ENCODE measurements around the gene ART5.
A peak's percentile ranks its signal among the peaks of the same experiment; 100 is the strongest.
"Not testable (repeated sequence)": the region's sequence is repeated elsewhere in the genome, so short reads cannot be mapped to it uniquely, and the experiment has no call there.

The ART5 gene

GRCh38 chr11:3617990-3618389, 23.8 kb downstream of the ART5 start:
- DNase-seq (ENCODE audit: low read depth) = no peak

- no peak for DNase-seq (ENCODE audit: low read depth)
Measured at GRCh38 chr11:3616721-3617460, 24.9 kb downstream of the ART5 start.

GRCh38 chr11:3615998-3616397, 25.8 kb downstream of the ART5 start:
- no peak for DNase-seq (ENCODE audit: low read depth)

GRCh38 chr11:3614742-3615171, 27.0 kb downstream of the ART5 start:
- DNase-seq (ENCODE audit: low read depth) = peak; percentile 52

- no peak for DNase-seq (ENCODE audit: low read depth)
Measured at GRCh38 chr11:3613998-3614741, 27.6 kb downstream of the ART5 start.

- no peak for DNase-seq (ENCODE audit: low read depth)
Measured at GRCh38 chr11:3611976-3612678, 29.7 kb downstream of the ART5 start.

GRCh38 chr11:3610846-3611245, 30.9 kb downstream of the ART5 start:
- no peak for DNase-seq (ENCODE audit: low read depth)

GRCh38 chr11:3609416-3610265, 32.2 kb downstream of the ART5 start:
- DNase-seq (ENCODE audit: low read depth) = no peak

- no peak for DNase-seq (ENCODE audit: low read depth)
Measured at GRCh38 chr11:3605771-3606203, 36.0 kb downstream of the ART5 start.

- no peak for DNase-seq (ENCODE audit: low read depth)
Measured at GRCh38 chr11:3605283-3605662, 36.5 kb downstream of the ART5 start.

GRCh38 chr11:3604167-3604566, 37.6 kb downstream of the ART5 start:
- DNase-seq (ENCODE audit: low read depth) = no peak

- not testable (repeated sequence) for DNase-seq (ENCODE audit: low read depth)
Measured at GRCh38 chr11:3600201-3600600, 41.6 kb downstream of the ART5 start.

GRCh38 chr11:3597743-3598142, 44.0 kb downstream of the ART5 start:
- DNase-seq (ENCODE audit: low read depth) = not testable (repeated sequence)

GRCh38 chr11:3591326-3591725, 50.5 kb downstream of the ART5 start:
- not testable (repeated sequence) for DNase-seq (ENCODE audit: low read depth)

GRCh38 chr11:3590193-3590592, 51.6 kb downstream of the ART5 start:
- not testable (repeated sequence) for DNase-seq (ENCODE audit: low read depth)

- not testable (repeated sequence) for DNase-seq (ENCODE audit: low read depth)
Measured at GRCh38 chr11:3588776-3589175, 53.0 kb downstream of the ART5 start.
